ENCODE results near the gene RALY. TPM values are rescaled to one million over a fixed set of nuclear protein-coding genes. Genes with fewer than 3 reads are reported as not detected.
A peak's percentile ranks its signal among the peaks of the same experiment; 100 is the strongest.

RALY gene
- total RNA-seq, 1 donor from 2014 or later = 78.5 TPM

DNA sequence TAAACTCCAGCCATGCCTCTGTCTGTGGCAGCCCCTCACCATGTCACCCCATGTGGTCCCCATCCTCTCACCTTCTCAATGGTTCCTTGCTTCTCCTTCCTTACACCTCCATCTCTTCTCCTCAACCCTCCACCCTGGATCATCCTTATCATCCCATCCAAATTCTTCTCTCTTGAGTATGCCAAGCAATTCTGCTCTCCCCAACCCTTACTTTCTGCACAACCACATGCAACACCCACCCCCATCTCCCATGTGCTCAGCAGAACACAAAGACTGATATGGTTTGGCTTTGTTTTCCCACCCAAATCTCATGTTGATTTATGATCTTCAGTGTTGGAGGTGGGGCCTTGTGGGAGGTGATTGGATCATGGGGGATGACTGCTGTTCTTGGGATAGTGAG, 42.5 kb upstream of the RALY start:
- H3K27me3 ChIP-seq = no peaks in the 10 kb centered on the region
- no peaks in the 10 kb centered on the region for H3K36me3 ChIP-seq
- H3K9me3 ChIP-seq = peaks cover 9 to 14% of the 10 kb centered on the region in 2 donors
- H3K4me3 ChIP-seq = no peak overlapping the region
- intact Hi-C loops (cut with DNase I) = no loop called here
- TF ChIP-seq, protein P1, sequence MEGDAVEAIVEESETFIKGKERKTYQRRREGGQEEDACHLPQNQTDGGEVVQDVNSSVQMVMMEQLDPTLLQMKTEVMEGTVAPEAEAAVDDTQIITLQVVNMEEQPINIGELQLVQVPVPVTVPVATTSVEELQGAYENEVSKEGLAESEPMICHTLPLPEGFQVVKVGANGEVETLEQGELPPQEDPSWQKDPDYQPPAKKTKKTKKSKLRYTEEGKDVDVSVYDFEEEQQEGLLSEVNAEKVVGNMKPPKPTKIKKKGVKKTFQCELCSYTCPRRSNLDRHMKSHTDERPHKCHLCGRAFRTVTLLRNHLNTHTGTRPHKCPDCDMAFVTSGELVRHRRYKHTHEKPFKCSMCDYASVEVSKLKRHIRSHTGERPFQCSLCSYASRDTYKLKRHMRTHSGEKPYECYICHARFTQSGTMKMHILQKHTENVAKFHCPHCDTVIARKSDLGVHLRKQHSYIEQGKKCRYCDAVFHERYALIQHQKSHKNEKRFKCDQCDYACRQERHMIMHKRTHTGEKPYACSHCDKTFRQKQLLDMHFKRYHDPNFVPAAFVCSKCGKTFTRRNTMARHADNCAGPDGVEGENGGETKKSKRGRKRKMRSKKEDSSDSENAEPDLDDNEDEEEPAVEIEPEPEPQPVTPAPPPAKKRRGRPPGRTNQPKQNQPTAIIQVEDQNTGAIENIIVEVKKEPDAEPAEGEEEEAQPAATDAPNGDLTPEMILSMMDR (IDR thresholded peaks at IDR 0.05) = no peak
- no peaks in the 10 kb centered on the region for H3K4me1 ChIP-seq
- DNase-seq (ENCODE audit: low spot score in 2 of 2) = no peak
- no peak overlapping the region for H3K27ac ChIP-seq

DNA sequence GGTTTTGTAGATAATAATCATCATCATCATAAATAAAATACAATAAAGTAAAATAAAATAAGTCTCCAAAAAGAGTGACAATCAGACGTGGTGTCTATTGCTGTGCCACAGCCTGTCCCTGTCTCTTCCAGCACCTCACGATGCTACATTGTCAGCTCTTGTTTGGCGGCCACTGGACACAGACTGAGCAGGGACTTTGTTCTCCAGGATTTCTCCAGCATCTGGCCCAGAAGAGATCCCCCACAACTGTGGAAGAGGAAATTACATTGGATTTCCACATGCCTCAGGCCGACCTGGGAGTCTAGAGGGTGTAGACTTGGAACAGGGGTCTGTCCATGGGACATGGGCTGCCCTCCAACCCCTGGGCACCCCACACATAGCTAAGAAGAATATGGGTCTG, 39.2 kb upstream of the RALY start:
- Histone ChIP-seq H3K4me1 (no peaks in the 10 kb centered on the region), H3K27me3 (no peaks in the 10 kb centered on the region), H3K27ac (no peak overlapping the region), H3K4me3 (no peak overlapping the region), H3K9me3 (no peaks in the 10 kb centered on the region), H3K36me3 (no peaks in the 10 kb centered on the region)
- TF ChIP-seq, protein P1 (IDR thresholded peaks at IDR 0.05) = no peak
- intact Hi-C loops (cut with DNase I) = no loop called here
- DNase-seq (ENCODE audit: low spot score in 2 of 2) = no peak

GRCh38 chr20:33963751-33964150, 30.0 kb upstream of the RALY start:
- intact Hi-C loops (cut with DNase I) = no loop called here
- DNase-seq (ENCODE audit: low spot score in 2 of 2) = no peak
- H3K27me3 ChIP-seq = no peaks in the 10 kb centered on the region
- no peaks in the 10 kb centered on the region for H3K9me3 ChIP-seq
- no peaks in the 10 kb centered on the region for H3K36me3 ChIP-seq
- no peak overlapping the region for H3K4me3 ChIP-seq
- TF ChIP-seq, protein P1 (IDR thresholded peaks at IDR 0.05) = no peak
- H3K27ac ChIP-seq = no peak overlapping the region
- H3K4me1 ChIP-seq = no peaks in the 10 kb centered on the region

DNA sequence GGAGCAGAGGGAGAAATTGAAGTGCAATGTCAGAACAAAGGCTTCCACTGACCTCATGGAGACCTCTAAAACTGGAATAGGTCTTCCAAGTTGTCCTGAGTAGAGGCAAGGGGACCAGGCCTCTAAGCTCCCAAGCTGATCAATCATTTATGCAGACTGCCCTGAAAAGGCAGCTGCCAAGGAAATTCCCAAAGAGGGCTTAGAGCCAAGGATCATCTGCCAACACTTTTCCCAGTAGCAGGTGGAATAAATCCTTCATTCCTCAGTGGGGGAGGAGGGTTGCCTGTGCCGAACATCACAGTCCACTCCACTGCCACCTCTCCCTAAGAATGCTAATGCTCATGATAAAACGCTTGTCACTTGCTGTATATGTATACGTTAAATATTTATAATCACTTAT, 29.3 kb upstream of the RALY start:
- no peak overlapping the region for H3K4me3 ChIP-seq
- TF ChIP-seq, protein P1 (IDR thresholded peaks at IDR 0.05) = no peak
- intact Hi-C loops (cut with DNase I) = no loop called here

GRCh38 chr20:33967126-33967525, 26.6 kb upstream of the RALY start:
- H3K4me1 ChIP-seq = no peaks in the 10 kb centered on the region
- no peak for DNase-seq (ENCODE audit: low spot score in 2 of 2)
- H3K27ac ChIP-seq = no peak overlapping the region
- TF ChIP-seq, protein P1 (IDR thresholded peaks at IDR 0.05) = no peak
- intact Hi-C loops (cut with DNase I) = no loop called here
- H3K27me3 ChIP-seq = no peaks in the 10 kb centered on the region
- no peak overlapping the region for H3K4me3 ChIP-seq
- H3K9me3 ChIP-seq = no peaks in the 10 kb centered on the region
- no peaks in the 10 kb centered on the region for H3K36me3 ChIP-seq

More for the DNA sequence above, 29.3 kb upstream of the RALY start:
- no peaks in the 10 kb centered on the region for H3K36me3 ChIP-seq
- DNase-seq (ENCODE audit: low spot score in 2 of 2) = no peak
- no peaks in the 10 kb centered on the region for H3K9me3 ChIP-seq
- H3K4me1 ChIP-seq = no peaks in the 10 kb centered on the region
- H3K27me3 ChIP-seq = no peaks in the 10 kb centered on the region
- H3K27ac ChIP-seq = no peak overlapping the region

GRCh38 chr20:33969563-33969962, 24.1 kb upstream of the RALY start:
- Histone ChIP-seq H3K27ac (peak overlapping the region in 1 of 2 donors; percentile 26), H3K4me1 (no peaks in the 10 kb centered on the region), H3K27me3 (no peaks in the 10 kb centered on the region), H3K4me3 (no peak overlapping the region), H3K9me3 (no peaks in the 10 kb centered on the region), H3K36me3 (no peaks in the 10 kb centered on the region)
- intact Hi-C loops (cut with DNase I) = no loop called here
- no peak for DNase-seq (ENCODE audit: low spot score in 2 of 2)
- TF ChIP-seq, protein P1 (IDR thresholded peaks at IDR 0.05) = no peak
